Hematopoietic multipotent progenitor cell treated with erythropoietin and hydrocortisone succinate and interleukin-3 and kit ligand, for 15 days (in vitro differentiated cells): ENCODE measurements around the gene INVS.
"Not testable (repeated sequence)": the region's sequence is repeated elsewhere in the genome, so short reads cannot be mapped to it uniquely, and the experiment has no call there.

Experiments used
- DNase-seq: peaks from one replicate; pipeline ENCODE4 v3.0.0-alpha.2; 2015; ENCODE audit warnings: low spot score

INVS gene

GRCh38 chr9:100120286-100120685 lies 21.2 kb downstream of the INVS start:
- no peak for DNase-seq

GRCh38 chr9:100125236-100125635 lies 26.2 kb downstream of the INVS start:
- no peak for DNase-seq

- DNase-seq, result no peak
Observed at GRCh38 chr9:100125910-100126309, 26.9 kb downstream of the INVS start.

- DNase-seq, result no peak
Observed at GRCh38 chr9:100126423-100126822, 27.4 kb downstream of the INVS start.

- DNase-seq, result no peak
Observed at GRCh38 chr9:100129772-100130171, 30.7 kb downstream of the INVS start.

GRCh38 chr9:100131216-100131615 lies 32.2 kb downstream of the INVS start:
- DNase-seq, result no peak

- no peak for DNase-seq
Observed at GRCh38 chr9:100131875-100132430, 32.9 kb downstream of the INVS start.

GRCh38 chr9:100134731-100135130 lies 35.7 kb downstream of the INVS start:
- no peak for DNase-seq

- DNase-seq, result not testable (repeated sequence)
Observed at GRCh38 chr9:100136799-100137198, 37.8 kb downstream of the INVS start.

GRCh38 chr9:100140303-100140702 lies 41.3 kb downstream of the INVS start:
- DNase-seq, result not testable (repeated sequence)

GRCh38 chr9:100141862-100142261 lies 42.8 kb downstream of the INVS start:
- not testable (repeated sequence) for DNase-seq

GRCh38 chr9:100145167-100145934 lies 46.3 kb downstream of the INVS start:
- not testable (repeated sequence) for DNase-seq

GRCh38 chr9:100145976-100146375 lies 46.9 kb downstream of the INVS start:
- DNase-seq, result not testable (repeated sequence)

GRCh38 chr9:100150214-100150613 lies 51.2 kb downstream of the INVS start:
- no peak for DNase-seq

GRCh38 chr9:100160021-100160420 lies 61.0 kb downstream of the INVS start:
- DNase-seq, result no peak

- DNase-seq, result no peak
Observed at GRCh38 chr9:100167176-100167575, 68.1 kb downstream of the INVS start.

GRCh38 chr9:100167915-100168654 lies 69.0 kb downstream of the INVS start:
- DNase-seq, result no peak

GRCh38 chr9:100170085-100170484 lies 71.0 kb downstream of the INVS start:
- no peak for DNase-seq

GRCh38 chr9:100170556-100170955 lies 71.5 kb downstream of the INVS start:
- no peak for DNase-seq

GRCh38 chr9:100186356-100186755 lies 87.3 kb downstream of the INVS start:
- DNase-seq, result no peak

- no peak for DNase-seq
Observed at GRCh38 chr9:100190339-100190738, 91.3 kb downstream of the INVS start.

- DNase-seq, result no peak
Observed at GRCh38 chr9:100191264-100191663, 92.2 kb downstream of the INVS start.

GRCh38 chr9:100193078-100193477 lies 94.0 kb downstream of the INVS start:
- DNase-seq, result no peak
